Transverse colon (tissue), 3 donors: ENCODE results near the gene TRIM45.

Source experiments
- CTCF ChIP-seq, 5 experiments: fragments of 200-600 bp in 3 of 5; fragments of 450-650 bp in 2 of 5; sonication (generic) in 3 of 5; IDR thresholded peaks; 1 replicate in 2 of 5; 2 replicates in 3 of 5; pipeline ENCODE4 v1.5.1; 2016 to 2017; ENCODE audit warnings: antibody characterized with exemption in 5 of 5, inconsistent platforms in 3 of 5, mild to moderate bottlenecking in 2 of 5, moderate library complexity in 1 of 5
- EP300 ChIP-seq: sonication (generic); formaldehyde crosslinking; IDR thresholded peaks from one replicate; pipeline ENCODE4 v1.6.1; 2017; ENCODE audit warnings: antibody characterized with exemption, low read depth
- POLR2A ChIP-seq: fragments of 450-650 bp; IDR thresholded peaks from one replicate; pipeline ENCODE4 v1.6.1; 2016; ENCODE audit warnings: antibody characterized with exemption, mild to moderate bottlenecking, moderate library complexity

- TF ChIP-seq CTCF (IDR thresholded peaks at IDR 0.05) (no peak), EP300 (no peak), POLR2A (no peak)
Observed at GRCh38 chr1:117093091-117093534, 28.4 kb downstream of the TRIM45 start.
